Stimulated activated CD4-positive, alpha-beta T cell treated with anti-CD3 and anti-CD28 coated beads, Interleukin-2, amount 100 ng/mL, for 48 hours (primary cell): ENCODE results near the gene FANCL.
"Not testable (repeated sequence)": the region's sequence is repeated elsewhere in the genome, so short reads cannot be mapped to it uniquely, and the experiment has no call there.

Experiments used
- DNase-seq, 2 donors: peaks; one replicate each; pipeline ENCODE4 v3.0.0-alpha.2; 2020

The FANCL gene

GRCh38 chr2:58240670-58241545 lies at the start of gene FANCL:
Gene FANCL, minus strand, starts transcription at chr2:58241325. Its CDS starts 12 bp downstream, at chr2:58241313.
- DNase-seq, result peak; percentile 72 to 79

GRCh38 chr2:58289029-58289428 lies 47.9 kb upstream of the FANCL start:
- DNase-seq, result no peak

DNA sequence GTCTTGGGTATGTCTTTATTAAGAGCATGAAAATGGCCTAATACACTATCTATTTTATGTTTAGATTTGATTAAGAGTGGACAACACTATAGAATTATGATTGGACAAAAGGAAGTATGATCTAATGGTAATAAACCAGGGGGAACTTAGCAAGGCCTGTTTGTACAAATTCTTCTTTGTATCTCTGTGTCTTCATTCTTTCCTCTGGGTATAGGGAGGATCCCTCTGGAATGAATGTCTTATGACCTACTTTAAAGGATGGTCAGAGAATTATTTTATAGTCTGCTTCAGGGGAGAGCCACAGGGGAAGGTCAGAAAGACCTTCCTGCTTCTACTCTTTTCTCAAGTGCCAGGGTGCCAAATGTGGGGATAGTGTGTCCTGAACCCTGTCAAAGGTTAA lies 42.8 kb upstream of the FANCL start:
- no peak for DNase-seq

- not testable (repeated sequence) for DNase-seq
Observed at GRCh38 chr2:58275144-58275543, 34.0 kb upstream of the FANCL start.

DNA sequence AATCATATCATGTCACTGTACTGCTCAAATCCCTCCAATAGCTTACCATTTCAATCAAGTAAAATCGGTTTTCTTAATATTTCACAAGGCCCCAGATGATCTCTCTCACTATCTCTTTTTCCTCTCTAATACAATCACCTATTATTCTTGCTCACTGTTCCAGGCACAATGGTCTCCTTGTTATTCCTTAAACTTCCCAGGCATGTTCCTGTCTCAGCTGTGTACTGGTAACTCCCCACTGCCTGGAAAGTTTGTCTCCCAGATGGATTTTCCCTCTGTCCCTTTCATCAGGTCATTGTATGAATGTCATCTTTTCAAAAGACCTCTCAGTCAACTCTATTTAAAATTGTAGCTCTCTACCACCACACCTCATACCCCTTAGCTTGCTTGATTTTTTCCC lies 30.7 kb upstream of the FANCL start:
- no peak for DNase-seq

GRCh38 chr2:58268685-58269084 lies 27.6 kb upstream of the FANCL start:
- DNase-seq, result no peak

DNA sequence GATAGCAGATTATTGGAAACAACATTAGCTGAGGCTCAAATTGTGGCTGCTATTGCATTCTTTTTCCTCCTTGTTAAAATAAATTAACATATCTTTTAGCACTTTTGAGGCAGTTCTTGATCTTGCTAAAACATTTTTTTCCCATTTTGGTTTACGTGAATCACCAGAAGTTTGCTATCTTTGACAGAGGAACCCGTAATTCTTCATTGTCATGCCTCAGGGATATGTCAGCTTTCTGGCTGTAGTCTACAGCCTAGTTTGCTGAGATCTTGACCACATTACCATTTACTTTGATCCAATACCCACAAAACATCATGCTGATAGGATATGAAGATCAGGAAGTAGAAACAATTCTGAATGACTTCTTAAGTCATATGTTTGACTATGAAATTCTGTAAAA lies 25.1 kb upstream of the FANCL start:
- DNase-seq, result no peak

- no peak for DNase-seq
Observed at GRCh38 chr2:58261209-58261608, 20.1 kb upstream of the FANCL start.

DNA sequence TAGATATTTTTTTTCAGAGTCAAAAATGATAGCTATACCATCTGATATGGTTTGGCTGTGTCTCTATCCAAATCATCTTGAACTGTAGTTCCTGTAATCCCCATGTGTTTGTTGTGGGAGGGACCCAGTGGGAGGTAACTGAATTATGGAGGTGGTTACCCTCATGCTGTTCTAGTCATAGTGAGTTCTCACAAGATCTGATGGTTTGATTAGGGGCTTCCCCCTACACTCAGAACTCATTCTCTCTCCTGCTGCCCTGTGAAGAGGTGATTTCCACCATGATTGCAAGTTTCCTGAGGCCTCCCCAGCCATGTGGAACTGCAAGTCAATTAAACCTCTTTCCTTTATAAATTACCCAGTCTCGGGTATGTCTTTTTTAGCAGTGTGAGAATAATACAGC lies 17.3 kb upstream of the FANCL start:
- peak in 1 of 2 donors; percentile 1 for DNase-seq

- DNase-seq, result not testable (repeated sequence)
Observed at GRCh38 chr2:58251331-58252201, 10.4 kb upstream of the FANCL start.

GRCh38 chr2:58241546-58241864 lies 380 bp upstream of the FANCL start:
- no peak for DNase-seq

DNA sequence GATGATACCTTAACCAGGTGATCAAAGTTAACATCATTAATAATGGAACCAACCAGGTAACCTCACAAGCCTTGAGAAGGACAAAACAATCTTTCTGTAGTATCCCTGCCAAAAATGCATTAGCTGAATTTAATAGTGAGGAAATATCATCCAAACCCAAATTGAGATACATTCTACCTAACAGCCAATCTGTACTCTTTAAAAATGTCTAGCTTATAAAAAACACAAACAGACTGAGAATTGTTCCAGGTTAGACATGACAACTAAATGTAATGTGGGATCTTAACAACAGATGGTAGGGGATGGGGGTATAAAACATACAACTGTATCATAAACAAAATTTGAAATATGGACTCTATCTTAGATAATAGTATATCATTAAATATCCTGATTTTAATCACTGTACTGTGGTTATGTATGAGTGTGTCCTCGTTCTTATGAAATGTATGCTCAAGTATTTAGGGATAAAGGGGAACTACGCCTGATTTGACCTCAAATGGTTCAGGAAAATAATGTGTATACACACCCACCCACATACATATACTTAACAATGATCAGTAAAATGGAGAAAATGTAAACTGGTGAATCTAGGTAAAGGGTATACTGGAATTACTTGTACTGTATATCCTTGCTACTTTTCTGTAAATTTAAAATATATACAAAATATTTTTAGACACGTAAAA lies 1.7 kb downstream of the FANCL start:
- DNase-seq, result no peak

DNA sequence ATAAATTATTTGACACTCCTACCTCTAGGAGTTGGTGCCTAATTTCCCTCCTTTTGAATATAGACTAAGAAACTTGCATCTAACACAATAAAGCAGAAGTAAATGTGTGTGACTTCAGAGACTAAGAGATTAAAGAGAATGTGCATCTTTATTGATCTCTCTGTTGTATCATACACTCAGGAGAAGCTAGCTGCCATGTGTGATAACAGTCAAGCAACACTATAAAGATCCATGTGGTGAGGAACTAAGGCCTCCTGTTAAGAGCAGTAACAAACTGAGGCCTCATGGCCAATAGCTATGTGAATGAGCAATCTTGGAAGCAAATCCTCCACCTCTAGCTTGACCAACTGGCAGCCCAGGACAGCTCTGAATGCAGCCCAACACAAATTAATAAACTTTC lies 3.4 kb downstream of the FANCL start:
- DNase-seq, result no peak

DNA sequence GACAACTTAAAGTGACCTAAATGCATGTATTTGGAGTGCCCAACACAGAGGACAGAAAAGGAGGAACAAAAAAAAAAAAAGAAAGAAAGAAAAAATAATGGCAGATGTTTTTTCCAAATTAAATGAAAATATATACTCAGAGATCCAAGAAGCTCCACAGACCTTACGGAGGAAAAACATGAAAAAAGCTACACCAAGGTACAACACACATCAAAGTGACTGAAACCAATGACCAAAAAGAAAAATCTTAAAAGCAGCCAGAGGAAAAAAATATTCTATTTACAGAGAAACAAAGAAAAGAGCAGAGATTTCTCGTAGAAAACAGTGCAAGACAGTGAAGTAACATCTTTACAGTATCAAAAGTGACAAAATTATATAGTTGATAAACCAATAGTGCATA lies 5.1 kb downstream of the FANCL start:
- no peak for DNase-seq

GRCh38 chr2:58235170-58235569 lies 6.0 kb downstream of the FANCL start:
- DNase-seq, result no peak

DNA sequence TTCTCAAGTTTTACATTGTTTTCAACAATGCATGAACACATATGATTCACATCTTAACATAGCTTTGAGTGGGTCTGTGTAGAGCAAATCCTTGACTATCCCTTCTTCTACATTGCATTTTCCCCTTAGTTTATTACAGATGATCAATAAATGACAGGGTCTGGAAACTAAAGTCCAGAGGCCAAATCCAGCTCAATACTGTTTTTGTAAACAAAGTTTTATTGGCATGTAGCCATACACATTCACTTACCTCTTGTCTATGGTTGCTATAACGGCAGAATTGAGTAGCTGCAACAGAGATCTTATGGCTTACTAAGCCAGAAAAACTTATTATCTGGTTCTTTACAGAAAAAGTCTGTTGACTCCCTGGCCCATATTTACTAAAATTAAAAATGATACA lies 12.8 kb downstream of the FANCL start:
- DNase-seq, result no peak

DNA sequence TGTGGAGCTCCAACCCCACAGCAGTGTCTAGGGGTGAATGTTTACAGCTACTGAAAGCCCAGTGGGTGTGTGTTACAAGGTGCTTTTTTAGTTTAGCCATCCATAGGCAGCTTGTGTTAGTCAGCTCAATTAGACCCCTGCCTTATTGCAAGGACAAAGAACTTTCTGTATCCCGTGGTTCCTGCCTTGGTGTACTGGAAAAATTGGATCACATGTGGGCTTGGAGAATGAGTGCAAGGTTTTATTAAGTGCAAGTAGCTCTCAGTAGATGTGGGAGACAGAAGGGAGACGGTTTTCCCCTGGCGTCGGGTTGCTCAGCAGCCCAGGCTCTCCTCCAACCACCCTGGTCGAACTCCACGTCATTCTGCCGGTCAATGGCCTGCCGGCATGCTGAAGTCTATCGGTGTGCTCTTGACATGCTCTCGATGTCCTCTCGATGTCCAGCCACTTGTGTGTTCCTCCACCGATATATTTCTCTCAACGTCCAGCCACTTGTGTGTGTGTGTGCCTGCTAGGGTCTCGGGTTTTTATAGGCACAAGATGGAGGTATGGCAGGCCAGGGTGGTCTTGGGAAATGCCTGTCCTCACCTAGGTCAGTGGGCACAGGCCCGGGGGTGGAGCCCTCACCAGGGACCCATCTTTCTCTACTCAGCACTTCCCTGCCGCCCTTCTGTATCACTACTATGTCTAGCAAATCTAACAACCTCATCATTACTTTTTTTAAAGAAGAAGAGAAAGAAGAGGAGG lies 13.8 kb downstream of the FANCL start:
- DNase-seq, result no peak

GRCh38 chr2:58221909-58222308 lies 19.2 kb downstream of the FANCL start:
- no peak for DNase-seq

- no peak for DNase-seq
Observed at GRCh38 chr2:58215429-58215828, 25.7 kb downstream of the FANCL start.

GRCh38 chr2:58210951-58211568 lies 30.1 kb downstream of the FANCL start:
- DNase-seq, result not testable (repeated sequence)

DNA sequence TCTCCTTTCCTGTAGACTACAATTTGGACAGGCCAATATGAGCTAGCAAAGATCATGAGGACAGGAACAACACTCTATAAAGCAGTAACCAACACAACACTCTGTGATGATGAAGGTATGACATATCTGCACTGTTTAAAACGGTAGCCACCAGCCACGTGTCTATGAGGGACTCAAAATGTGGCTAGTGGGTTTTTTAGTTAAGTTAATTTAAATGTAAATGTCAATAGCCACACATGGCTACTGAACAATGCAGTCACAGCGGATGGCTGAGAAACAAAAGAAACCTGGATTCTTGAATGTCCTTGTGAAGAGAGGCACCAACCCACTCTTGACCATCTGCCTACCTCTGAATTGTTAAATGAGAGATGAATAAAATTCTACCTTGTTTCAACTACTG lies 33.9 kb downstream of the FANCL start:
- no peak for DNase-seq

DNA sequence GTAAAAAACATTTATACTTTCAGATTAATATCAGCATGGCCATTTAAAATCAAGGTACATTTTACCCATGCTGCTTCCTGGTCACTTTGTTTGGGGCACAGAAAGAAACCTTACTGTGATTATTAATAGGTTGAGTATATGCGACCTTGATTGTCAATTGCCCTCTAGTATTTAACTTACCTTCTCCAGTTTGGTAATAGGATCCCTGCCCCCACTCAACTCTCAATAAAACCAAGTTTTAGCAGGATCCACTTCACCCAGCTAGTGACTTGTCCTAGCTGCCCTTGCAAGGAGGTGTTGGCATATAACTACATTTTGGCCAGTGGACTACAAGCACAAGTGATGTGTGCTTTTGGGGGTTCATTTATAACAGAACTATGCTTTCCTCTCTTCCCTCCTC lies 34.3 kb downstream of the FANCL start:
- no peak for DNase-seq
